Measurements from ENCODE around the gene GPR62. TPM values are rescaled to one million over a fixed set of nuclear protein-coding genes. Genes with fewer than 3 reads are reported as not detected.
A peak's percentile ranks its signal among the peaks of the same experiment; 100 is the strongest.

The GPR62 gene
- polyA plus RNA-seq, 3 donors, result not detected

- intact Hi-C loops (cut with micrococcal nuclease), result no loop called here
- Histone ChIP-seq H3K4me2 (replicated peaks; ENCODE audit: extremely low read depth, low read length, poor library complexity, severe bottlenecking) (no peak overlapping the region), H3K9ac (ENCODE audit: insufficient read depth, low read length, poor library complexity, severe bottlenecking) (no peak overlapping the region), H2AFZ (ENCODE audit: insufficient read depth, low read depth, low read length, poor library complexity, severe bottlenecking) (no peak overlapping the region), H3K9me3 (replicated peaks in 1 of 2; ENCODE audit: control insufficient read depth in 1 of 2, insufficient read depth in 1 of 2, low read length in 2 of 2) (no peaks in the 10 kb centered on the region), H3K27me3 (ENCODE audit: control insufficient read depth in 2 of 2, insufficient read depth in 2 of 2, low read length in 2 of 2) (no peaks in the 10 kb centered on the region), H3K4me3 (replicated peaks in 1 of 3; ENCODE audit: low read depth in 2 of 3, low read length in 3 of 3) (no peak overlapping the region), H3K4me1 (ENCODE audit: control insufficient read depth in 1 of 2, insufficient read depth in 2 of 2, low read length in 2 of 2) (no peaks in the 10 kb centered on the region), H4K20me1 (ENCODE audit: insufficient read depth, low read length) (no peaks in the 10 kb centered on the region), H3K36me3 (replicated peaks in 1 of 2; ENCODE audit: control insufficient read depth in 1 of 2, insufficient read depth in 2 of 2, low read length in 2 of 2) (peaks cover 17 to 23% of the 10 kb centered on the region in 2 donors), H3K79me2 (ENCODE audit: insufficient read depth, low read length) (no peaks in the 10 kb centered on the region), H3K27ac (ENCODE audit: low read depth in 1 of 2, low read length in 2 of 2) (no peak overlapping the region)
- 92% methylated on average over 2 of the region's 5 CpGs for WGBS (ENCODE audit: insufficient coverage)
- no peak for TF ChIP-seq CTCF (IDR thresholded peaks at IDR 0.05)
- peaks cover 18 to 28% of the 10 kb centered on the region in 2 donors for H3K36me3 Mint-ChIP-seq
- H3K4me1 Mint-ChIP-seq, result no peaks in the 10 kb centered on the region
- DNase-seq, result no peak
- H3K27me3 Mint-ChIP-seq (ENCODE audit: low read depth in 3 of 3), result peaks cover 4 to 12% (median 5%) of the 10 kb centered on the region in 3 donors
- no peak overlapping the region for H3K4me3 Mint-ChIP-seq
- H3K27ac Mint-ChIP-seq, result peak overlapping the region in 1 of 7 donors; percentile 26
- H3K9me3 Mint-ChIP-seq, result peaks cover 0 to 5% (median 0%) of the 10 kb centered on the region in 7 donors
Measured at GRCh38 chr3:51929420-51930003, 25.7 kb upstream of the GPR62 start.

- Mint-ChIP-seq H3K36me3 (peaks cover 28 to 38% of the 10 kb centered on the region in 2 donors), H3K27ac (no peak overlapping the region)
- H3K36me3 ChIP-seq (replicated peaks in 1 of 2; ENCODE audit: control insufficient read depth in 1 of 2, insufficient read depth in 2 of 2, low read length in 2 of 2), result peaks cover 25 to 32% of the 10 kb centered on the region in 2 donors
Measured at GRCh38 chr3:51930439-51930838, 24.7 kb upstream of the GPR62 start.

More at GRCh38 chr3:51930439-51930838, 24.7 kb upstream of the GPR62 start:
- H3K9me3 ChIP-seq (replicated peaks in 1 of 2; ENCODE audit: control insufficient read depth in 1 of 2, insufficient read depth in 1 of 2, low read length in 2 of 2), result no peaks in the 10 kb centered on the region
- TF ChIP-seq CTCF (IDR thresholded peaks at IDR 0.05), result no peak
- no peak for DNase-seq
- peaks cover 4 to 10% (median 5%) of the 10 kb centered on the region in 3 donors for H3K27me3 Mint-ChIP-seq (ENCODE audit: low read depth in 3 of 3)
- H3K27me3 ChIP-seq (ENCODE audit: control insufficient read depth in 2 of 2, insufficient read depth in 2 of 2, low read length in 2 of 2), result no peaks in the 10 kb centered on the region
- H4K20me1 ChIP-seq (ENCODE audit: insufficient read depth, low read length), result no peaks in the 10 kb centered on the region
- no peaks in the 10 kb centered on the region for H3K79me2 ChIP-seq (ENCODE audit: insufficient read depth, low read length)
- intact Hi-C loops (cut with micrococcal nuclease), result no loop called here
- no peak overlapping the region for H3K4me3 Mint-ChIP-seq
- H2AFZ ChIP-seq (ENCODE audit: insufficient read depth, low read depth, low read length, poor library complexity, severe bottlenecking), result no peak overlapping the region
- peaks cover 0 to 5% (median 0%) of the 10 kb centered on the region in 7 donors for H3K9me3 Mint-ChIP-seq
- WGBS (ENCODE audit: insufficient coverage), result no CpG with 5 or more reads among the region's 1 CpG
- no peak overlapping the region for H3K4me3 ChIP-seq (replicated peaks in 1 of 3; ENCODE audit: low read depth in 2 of 3, low read length in 3 of 3)
- no peak overlapping the region for H3K4me2 ChIP-seq (replicated peaks; ENCODE audit: extremely low read depth, low read length, poor library complexity, severe bottlenecking)
- H3K4me1 Mint-ChIP-seq, result no peaks in the 10 kb centered on the region
- no peaks in the 10 kb centered on the region for H3K4me1 ChIP-seq (ENCODE audit: control insufficient read depth in 1 of 2, insufficient read depth in 2 of 2, low read length in 2 of 2)
- H3K27ac ChIP-seq (ENCODE audit: low read depth in 1 of 2, low read length in 2 of 2), result no peak overlapping the region
- H3K9ac ChIP-seq (ENCODE audit: insufficient read depth, low read length, poor library complexity, severe bottlenecking), result no peak overlapping the region
